ENCODE data around the gene CLNK.

The CLNK gene

GRCh38 chr4:10671799-10672198, 12.8 kb downstream of the CLNK start:
- TF ChIP-seq POLR2AphosphoS5 (IDR thresholded peaks at IDR 0.05; ENCODE audit: low read depth, low read length) (no peak), TAF1 (IDR thresholded peaks at IDR 0.05; ENCODE audit: borderline replicate concordance, insufficient read depth, low read length) (no peak), SIN3A (IDR thresholded peaks at IDR 0.05; ENCODE audit: borderline replicate concordance, insufficient read depth, low read length) (no peak)
- TF ChIP-seq, protein P1, sequence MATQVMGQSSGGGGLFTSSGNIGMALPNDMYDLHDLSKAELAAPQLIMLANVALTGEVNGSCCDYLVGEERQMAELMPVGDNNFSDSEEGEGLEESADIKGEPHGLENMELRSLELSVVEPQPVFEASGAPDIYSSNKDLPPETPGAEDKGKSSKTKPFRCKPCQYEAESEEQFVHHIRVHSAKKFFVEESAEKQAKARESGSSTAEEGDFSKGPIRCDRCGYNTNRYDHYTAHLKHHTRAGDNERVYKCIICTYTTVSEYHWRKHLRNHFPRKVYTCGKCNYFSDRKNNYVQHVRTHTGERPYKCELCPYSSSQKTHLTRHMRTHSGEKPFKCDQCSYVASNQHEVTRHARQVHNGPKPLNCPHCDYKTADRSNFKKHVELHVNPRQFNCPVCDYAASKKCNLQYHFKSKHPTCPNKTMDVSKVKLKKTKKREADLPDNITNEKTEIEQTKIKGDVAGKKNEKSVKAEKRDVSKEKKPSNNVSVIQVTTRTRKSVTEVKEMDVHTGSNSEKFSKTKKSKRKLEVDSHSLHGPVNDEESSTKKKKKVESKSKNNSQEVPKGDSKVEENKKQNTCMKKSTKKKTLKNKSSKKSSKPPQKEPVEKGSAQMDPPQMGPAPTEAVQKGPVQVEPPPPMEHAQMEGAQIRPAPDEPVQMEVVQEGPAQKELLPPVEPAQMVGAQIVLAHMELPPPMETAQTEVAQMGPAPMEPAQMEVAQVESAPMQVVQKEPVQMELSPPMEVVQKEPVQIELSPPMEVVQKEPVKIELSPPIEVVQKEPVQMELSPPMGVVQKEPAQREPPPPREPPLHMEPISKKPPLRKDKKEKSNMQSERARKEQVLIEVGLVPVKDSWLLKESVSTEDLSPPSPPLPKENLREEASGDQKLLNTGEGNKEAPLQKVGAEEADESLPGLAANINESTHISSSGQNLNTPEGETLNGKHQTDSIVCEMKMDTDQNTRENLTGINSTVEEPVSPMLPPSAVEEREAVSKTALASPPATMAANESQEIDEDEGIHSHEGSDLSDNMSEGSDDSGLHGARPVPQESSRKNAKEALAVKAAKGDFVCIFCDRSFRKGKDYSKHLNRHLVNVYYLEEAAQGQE (IDR thresholded peaks at IDR 0.05; ENCODE audit: insufficient read depth in 1 of 2, low read depth in 2 of 2, low read length in 2 of 2), result no peak

GRCh38 chr4:10671366-10671765, 13.2 kb downstream of the CLNK start:
- no peak for TF ChIP-seq FOXP2 (optimal IDR thresholded peaks at IDR 0.05; ENCODE audit: borderline replicate concordance, extremely low read depth, extremely low read length, insufficient read depth)
- TF ChIP-seq, protein P1 (IDR thresholded peaks at IDR 0.05; ENCODE audit: insufficient read depth in 1 of 2, low read depth in 2 of 2, low read length in 2 of 2), result no peak
- no peak for TF ChIP-seq POLR2AphosphoS5 (IDR thresholded peaks at IDR 0.05; ENCODE audit: low read depth, low read length)
- TF ChIP-seq SIN3A (IDR thresholded peaks at IDR 0.05; ENCODE audit: borderline replicate concordance, insufficient read depth, low read length), result no peak
- no peak for TF ChIP-seq TAF1 (IDR thresholded peaks at IDR 0.05; ENCODE audit: borderline replicate concordance, insufficient read depth, low read length)

GRCh38 chr4:10670321-10670720, 14.2 kb downstream of the CLNK start:
- no peak for TF ChIP-seq POLR2AphosphoS5 (IDR thresholded peaks at IDR 0.05; ENCODE audit: low read depth, low read length)

GRCh38 chr4:10667701-10668326, 16.8 kb downstream of the CLNK start:
- no peak for TF ChIP-seq TAF1 (IDR thresholded peaks at IDR 0.05; ENCODE audit: borderline replicate concordance, insufficient read depth, low read length)
- TF ChIP-seq, protein P1 (IDR thresholded peaks at IDR 0.05; ENCODE audit: insufficient read depth in 1 of 2, low read depth in 2 of 2, low read length in 2 of 2), result no peak
- TF ChIP-seq FOXP2 (optimal IDR thresholded peaks at IDR 0.05; ENCODE audit: borderline replicate concordance, extremely low read depth, extremely low read length, insufficient read depth), result no peak
- TF ChIP-seq SIN3A (IDR thresholded peaks at IDR 0.05; ENCODE audit: borderline replicate concordance, insufficient read depth, low read length), result no peak
- no peak for TF ChIP-seq POLR2AphosphoS5 (IDR thresholded peaks at IDR 0.05; ENCODE audit: low read depth, low read length)

GRCh38 chr4:10666616-10667015, 18.0 kb downstream of the CLNK start:
- TF ChIP-seq TAF1 (IDR thresholded peaks at IDR 0.05; ENCODE audit: borderline replicate concordance, insufficient read depth, low read length) (no peak), FOXP2 (optimal IDR thresholded peaks at IDR 0.05; ENCODE audit: borderline replicate concordance, extremely low read depth, extremely low read length, insufficient read depth) (no peak), SIN3A (IDR thresholded peaks at IDR 0.05; ENCODE audit: borderline replicate concordance, insufficient read depth, low read length) (no peak), POLR2AphosphoS5 (IDR thresholded peaks at IDR 0.05; ENCODE audit: low read depth, low read length) (no peak)
- TF ChIP-seq, protein P1 (IDR thresholded peaks at IDR 0.05; ENCODE audit: insufficient read depth in 1 of 2, low read depth in 2 of 2, low read length in 2 of 2), result no peak

Data from PFSK-1 (cell line).